ENCODE results near the gene LMCD1. TPM values are rescaled to one million over a fixed set of nuclear protein-coding genes. Genes with fewer than 3 reads are reported as not detected.

LMCD1 gene
- total RNA-seq, 3 donors from 2014 or later (not counting 1 experiment from before 2014, with no cell fraction given) = not detected

- ATAC-seq = no peak
- Mint-ChIP-seq H3K9me3 (no peaks in the 10 kb centered on the region), H3K27ac (no peak overlapping the region), H3K36me3 (no peaks in the 10 kb centered on the region), H3K27me3 (ENCODE audit: low read depth in 2 of 2) (peaks cover 0 to under 1% of the 10 kb centered on the region in 2 donors), H3K4me1 (peaks cover 12 to 14% of the 10 kb centered on the region in 2 donors), H3K4me3 (no peak overlapping the region)
- Histone ChIP-seq H3K4me3 (ENCODE audit: low read length) (no peak overlapping the region), H3K36me3 (ENCODE audit: control insufficient read depth, insufficient read depth, low read length) (no peaks in the 10 kb centered on the region), H3K9me3 (ENCODE audit: control insufficient read depth, insufficient read depth, low read length) (no peaks in the 10 kb centered on the region), H3K4me1 (ENCODE audit: control insufficient read depth, insufficient read depth, low read length) (no peaks in the 10 kb centered on the region), H3K27ac (ENCODE audit: low read length) (no peak overlapping the region), H3K27me3 (ENCODE audit: control insufficient read depth, insufficient read depth, low read length) (no peaks in the 10 kb centered on the region)
- 87% methylated on average over 4 of the region's 5 CpGs for WGBS (ENCODE audit: insufficient coverage)
- intact Hi-C loops (cut with micrococcal nuclease) = no loop called here
- DNase-seq = no peak
- no peak for TF ChIP-seq CTCF (IDR thresholded peaks at IDR 0.05)
Observed at GRCh38 chr3:8574670-8575322, 73.2 kb downstream of the LMCD1 start.

GRCh38 chr3:8575364-8576104 lies 73.9 kb downstream of the LMCD1 start:
- no peaks in the 10 kb centered on the region for H3K27me3 ChIP-seq (ENCODE audit: control insufficient read depth, insufficient read depth, low read length)
- DNase-seq = no peak
- no peaks in the 10 kb centered on the region for H3K36me3 ChIP-seq (ENCODE audit: control insufficient read depth, insufficient read depth, low read length)
- Mint-ChIP-seq H3K4me3 (no peak overlapping the region), H3K36me3 (no peaks in the 10 kb centered on the region), H3K4me1 (peaks cover 11 to 12% of the 10 kb centered on the region in 2 donors), H3K27me3 (ENCODE audit: low read depth in 2 of 2) (peaks cover 0 to 2% of the 10 kb centered on the region in 2 donors), H3K27ac (no peak overlapping the region), H3K9me3 (no peaks in the 10 kb centered on the region)
- no peak for TF ChIP-seq CTCF (IDR thresholded peaks at IDR 0.05)
- ATAC-seq = no peak
- 90% methylated on average over 5 of the region's 5 CpGs for WGBS (ENCODE audit: insufficient coverage)
- H3K9me3 ChIP-seq (ENCODE audit: control insufficient read depth, insufficient read depth, low read length) = no peaks in the 10 kb centered on the region
- H3K4me1 ChIP-seq (ENCODE audit: control insufficient read depth, insufficient read depth, low read length) = no peaks in the 10 kb centered on the region
- intact Hi-C loops (cut with micrococcal nuclease) = no loop called here
- no peak overlapping the region for H3K4me3 ChIP-seq (ENCODE audit: low read length)
- H3K27ac ChIP-seq (ENCODE audit: low read length) = no peak overlapping the region

- H3K9me3 ChIP-seq (ENCODE audit: control insufficient read depth, insufficient read depth, low read length) = no peaks in the 10 kb centered on the region
- 88% methylated on average over 6 of the region's 6 CpGs for WGBS (ENCODE audit: insufficient coverage)
Observed at GRCh38 chr3:8576436-8576835, 74.8 kb downstream of the LMCD1 start.

More at GRCh38 chr3:8576436-8576835, 74.8 kb downstream of the LMCD1 start:
- Mint-ChIP-seq H3K27ac (no peak overlapping the region), H3K36me3 (no peaks in the 10 kb centered on the region), H3K4me1 (peaks cover 2 to 3% of the 10 kb centered on the region in 2 donors), H3K9me3 (no peaks in the 10 kb centered on the region), H3K27me3 (ENCODE audit: low read depth in 2 of 2) (peaks cover 0 to 2% of the 10 kb centered on the region in 2 donors), H3K4me3 (no peak overlapping the region)
- TF ChIP-seq CTCF (IDR thresholded peaks at IDR 0.05) = no peak
- no peak overlapping the region for H3K4me3 ChIP-seq (ENCODE audit: low read length)
- ATAC-seq (no peak), DNase-seq (no peak)
- no peak overlapping the region for H3K27ac ChIP-seq (ENCODE audit: low read length)
- no peaks in the 10 kb centered on the region for H3K27me3 ChIP-seq (ENCODE audit: control insufficient read depth, insufficient read depth, low read length)
- intact Hi-C loops (cut with micrococcal nuclease) = no loop called here
- H3K36me3 ChIP-seq (ENCODE audit: control insufficient read depth, insufficient read depth, low read length) = no peaks in the 10 kb centered on the region
- no peaks in the 10 kb centered on the region for H3K4me1 ChIP-seq (ENCODE audit: control insufficient read depth, insufficient read depth, low read length)
